OCI-LY3 (cell line): Measurements from ENCODE around the gene TEAD3.
"Not testable (repeated sequence)": the region's sequence is repeated elsewhere in the genome, so short reads cannot be mapped to it uniquely, and the experiment has no call there.

Experiments
- H2AFZ ChIP-seq: fragments of 200-600, 300-600 bp; shearing (Covaris generic); 2 replicates; pipeline ENCODE4 v1.6.0; 2014; ENCODE audit warnings: antibody characterized with exemption, low read depth, low read length
- H3K27ac ChIP-seq: fragments of 200-600, 300-600 bp; sonication (generic); 2 replicates; pipeline ENCODE4 v1.5.1; 2014; ENCODE audit warnings: mild to moderate bottlenecking, low read length, moderate library complexity, mixed read lengths
- H3K27me3 ChIP-seq: fragments of 200-600, 300-600 bp; sonication (generic); 2 replicates; pipeline ENCODE4 v1.6.1; 2014; ENCODE audit warnings: low read depth, low read length, mixed read lengths
- H3K36me3 ChIP-seq: fragments of 200-600, 300-600 bp; sonication (generic); replicated peaks from 2 replicates; pipeline ENCODE3; 2014; ENCODE audit warnings: low read depth, low read length, mixed read lengths
- H3K4me1 ChIP-seq: fragments of 300-600, 200-600 bp; sonication (generic); 2 replicates; pipeline ENCODE4 v1.6.1; 2014; ENCODE audit warnings: low read length, mixed read lengths
- H3K4me2 ChIP-seq: fragments of 200-600, 300-600 bp; sonication (generic); 2 replicates; pipeline ENCODE4 v1.6.1; 2014; ENCODE audit warnings: low read length, mixed read lengths
- H3K4me3 ChIP-seq: fragments of 300-600, 200-600 bp; sonication (generic); 2 replicates; pipeline ENCODE4 v1.5.1; 2014; ENCODE audit warnings: antibody characterized with exemption, mild to moderate bottlenecking, low read length, moderate library complexity
- H3K79me2 ChIP-seq: fragments of 300-600, 200-600 bp; shearing (Covaris generic); 2 replicates; pipeline ENCODE4 v1.6.1; 2014; ENCODE audit warnings: mild to moderate bottlenecking, low read length, mixed read lengths
- H3K9ac ChIP-seq: fragments of 300-600, 200-600 bp; shearing (Covaris generic); 2 replicates; pipeline ENCODE4 v1.6.0; 2014; ENCODE audit warnings: mild to moderate bottlenecking, low read length, moderate library complexity
- H3K9me3 ChIP-seq: fragments of 200-600, 300-600 bp; shearing (Covaris generic); 2 replicates; pipeline ENCODE4 v1.6.1; 2014; ENCODE audit warnings: low read length, mixed read lengths; ENCODE audit not compliant: insufficient read depth
- H4K20me1 ChIP-seq: fragments of 200-600, 300-600 bp; sonication (generic); 2 replicates; pipeline ENCODE4 v1.6.1; 2016; ENCODE audit warnings: low read length, mixed read lengths; ENCODE audit not compliant: insufficient read depth
- CTCF ChIP-seq: fragments of 200-600, 300-600 bp; sonication (generic); IDR thresholded peaks from 2 replicates; pipeline ENCODE4 v1.5.1; 2014; ENCODE audit warnings: antibody characterized with exemption, low read length, low read depth
- EZH2phosphoT487 ChIP-seq: fragments of 200-600 bp; shearing (Covaris generic); IDR thresholded peaks from 2 replicates; pipeline ENCODE4 v1.6.1; 2018; ENCODE audit warnings: antibody characterized with exemption, mixed run types, low read depth

The TEAD3 gene

GRCh38 chr6:35521235-35521634 lies 24.4 kb upstream of the TEAD3 start:
- Histone ChIP-seq H2AFZ (no peak overlapping the region), H3K4me2 (no peak overlapping the region), H3K4me1 (peaks cover 9% of the 10 kb centered on the region), H3K79me2 (no peaks in the 10 kb centered on the region), H3K9me3 (no peaks in the 10 kb centered on the region), H3K36me3 (no peaks in the 10 kb centered on the region), H3K4me3 (no peak overlapping the region), H3K27me3 (no peaks in the 10 kb centered on the region), H3K27ac (no peak overlapping the region), H4K20me1 (no peaks in the 10 kb centered on the region), H3K9ac (no peak overlapping the region)
- TF ChIP-seq EZH2phosphoT487: no peak
- TF ChIP-seq CTCF: no peak

- Histone ChIP-seq H4K20me1 (no peaks in the 10 kb centered on the region), H2AFZ (no peak overlapping the region), H3K4me2 (no peak overlapping the region), H3K4me1 (peaks cover 9% of the 10 kb centered on the region), H3K27ac (no peak overlapping the region), H3K4me3 (no peak overlapping the region), H3K36me3 (no peaks in the 10 kb centered on the region), H3K79me2 (no peaks in the 10 kb centered on the region), H3K9ac (no peak overlapping the region), H3K9me3 (no peaks in the 10 kb centered on the region), H3K27me3 (no peaks in the 10 kb centered on the region)
- TF ChIP-seq CTCF (no peak), EZH2phosphoT487 (no peak)
Measured at GRCh38 chr6:35519313-35520015, 22.6 kb upstream of the TEAD3 start.

- Histone ChIP-seq H3K9me3 (no peaks in the 10 kb centered on the region), H3K27me3 (no peaks in the 10 kb centered on the region), H4K20me1 (no peaks in the 10 kb centered on the region), H3K4me1 (peaks cover 9% of the 10 kb centered on the region), H3K4me2 (no peak overlapping the region), H2AFZ (no peak overlapping the region), H3K9ac (no peak overlapping the region), H3K36me3 (no peaks in the 10 kb centered on the region), H3K79me2 (no peaks in the 10 kb centered on the region), H3K4me3 (no peak overlapping the region), H3K27ac (no peak overlapping the region)
- TF ChIP-seq CTCF (no peak), EZH2phosphoT487 (no peak)
Measured at GRCh38 chr6:35518566-35519312, 21.9 kb upstream of the TEAD3 start.

- not testable (repeated sequence) for H3K9me3 ChIP-seq, H3K27ac ChIP-seq, H3K4me2 ChIP-seq, H3K79me2 ChIP-seq, H3K9ac ChIP-seq, H3K27me3 ChIP-seq, H3K36me3 ChIP-seq, H3K4me3 ChIP-seq, H3K4me1 ChIP-seq, H4K20me1 ChIP-seq, H2AFZ ChIP-seq
Measured at GRCh38 chr6:35517978-35518377, 21.1 kb upstream of the TEAD3 start.
